GM18861 (cell line): ENCODE data around the gene KDM6B.

Experiments used
- ATAC-seq: cut with Tn5 transposase; IDR thresholded peaks from one replicate; pipeline ENCODE4 v1.9.1; 2021; ENCODE audit not compliant: unreplicated experiment

The KDM6B gene

GRCh38 chr17:7867881-7868329 lies 33.9 kb downstream of the KDM6B start:
- no peak for ATAC-seq

DNA sequence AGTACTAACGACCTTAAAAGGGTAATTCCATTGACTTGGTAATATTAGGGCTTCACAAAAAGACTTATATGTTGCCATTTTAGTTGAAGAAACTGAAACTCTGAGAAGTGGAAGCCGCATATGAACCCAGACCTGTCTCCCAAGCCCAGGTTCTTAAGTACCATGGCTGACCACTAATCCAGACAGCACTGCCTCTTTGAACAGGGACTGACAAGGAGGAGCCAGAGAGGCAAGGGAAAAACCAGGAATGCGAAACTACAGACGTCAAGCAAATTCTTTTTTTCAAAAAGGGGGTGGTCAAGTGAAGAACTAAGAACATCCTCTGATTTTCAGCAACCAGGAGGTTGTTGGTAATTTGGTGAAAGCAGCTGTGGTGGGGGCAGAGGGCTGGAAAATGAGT lies 39.0 kb downstream of the KDM6B start:
- ATAC-seq, result no peak

- ATAC-seq, result no peak
These were observed 41.9 kb downstream of the KDM6B start for GRCh38 chr17:7875804-7876370.

DNA sequence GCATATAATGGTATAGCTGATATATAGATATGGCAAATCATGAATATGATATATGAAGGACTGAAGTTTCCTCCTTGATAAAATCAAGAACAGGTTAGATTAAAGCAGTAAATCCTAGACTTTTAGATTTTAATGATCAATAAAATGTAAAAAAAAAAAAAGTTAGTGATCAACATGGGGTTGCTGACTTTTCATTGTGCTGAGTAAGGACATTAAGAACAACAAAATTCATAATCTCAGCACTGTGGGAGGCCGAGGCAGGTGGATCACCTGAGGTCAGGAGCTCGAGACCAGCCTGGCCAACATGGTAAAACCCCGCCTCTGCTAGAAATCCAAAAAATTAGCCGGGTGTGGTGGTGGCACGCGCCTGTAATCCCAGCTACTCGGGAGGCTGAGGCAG lies 44.2 kb downstream of the KDM6B start:
- ATAC-seq, result no peak

DNA sequence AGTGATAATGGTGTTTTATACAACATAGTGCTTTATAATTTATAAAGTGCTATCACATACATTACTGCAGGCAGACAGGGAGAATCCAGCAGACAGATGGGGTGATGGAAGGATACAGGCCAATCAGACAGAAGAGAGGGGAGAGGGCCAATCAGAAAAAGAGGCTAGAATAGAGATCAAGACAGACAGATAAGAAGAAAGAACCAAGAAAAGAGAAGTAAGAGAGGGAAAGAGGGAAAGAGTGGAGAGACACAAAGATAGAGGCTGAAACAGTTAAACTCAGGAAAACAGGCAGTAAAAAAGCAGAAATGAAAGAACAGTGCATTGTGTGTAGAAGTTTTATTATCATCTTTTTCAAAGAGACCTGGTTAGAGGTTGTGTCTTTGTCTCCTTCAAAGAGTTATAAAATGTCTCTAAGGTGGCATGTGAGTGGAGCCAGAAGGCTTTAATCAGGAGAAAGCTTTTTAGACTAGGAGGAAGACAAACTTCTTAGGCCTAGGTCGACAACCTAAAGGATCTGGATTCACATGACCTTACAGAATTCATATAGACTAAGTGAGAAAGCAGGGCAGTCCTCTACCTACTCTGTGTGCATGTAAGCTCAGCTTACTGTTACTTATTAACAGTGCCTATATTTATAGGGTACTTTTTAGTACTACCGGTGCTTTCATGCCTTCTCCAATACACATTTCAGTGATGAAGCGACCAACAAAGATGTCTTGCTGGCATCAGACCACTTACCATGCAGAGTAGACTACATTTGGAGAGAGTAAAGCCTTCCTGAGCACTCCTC lies 46.3 kb downstream of the KDM6B start:
- peak; percentile 43 for ATAC-seq

DNA sequence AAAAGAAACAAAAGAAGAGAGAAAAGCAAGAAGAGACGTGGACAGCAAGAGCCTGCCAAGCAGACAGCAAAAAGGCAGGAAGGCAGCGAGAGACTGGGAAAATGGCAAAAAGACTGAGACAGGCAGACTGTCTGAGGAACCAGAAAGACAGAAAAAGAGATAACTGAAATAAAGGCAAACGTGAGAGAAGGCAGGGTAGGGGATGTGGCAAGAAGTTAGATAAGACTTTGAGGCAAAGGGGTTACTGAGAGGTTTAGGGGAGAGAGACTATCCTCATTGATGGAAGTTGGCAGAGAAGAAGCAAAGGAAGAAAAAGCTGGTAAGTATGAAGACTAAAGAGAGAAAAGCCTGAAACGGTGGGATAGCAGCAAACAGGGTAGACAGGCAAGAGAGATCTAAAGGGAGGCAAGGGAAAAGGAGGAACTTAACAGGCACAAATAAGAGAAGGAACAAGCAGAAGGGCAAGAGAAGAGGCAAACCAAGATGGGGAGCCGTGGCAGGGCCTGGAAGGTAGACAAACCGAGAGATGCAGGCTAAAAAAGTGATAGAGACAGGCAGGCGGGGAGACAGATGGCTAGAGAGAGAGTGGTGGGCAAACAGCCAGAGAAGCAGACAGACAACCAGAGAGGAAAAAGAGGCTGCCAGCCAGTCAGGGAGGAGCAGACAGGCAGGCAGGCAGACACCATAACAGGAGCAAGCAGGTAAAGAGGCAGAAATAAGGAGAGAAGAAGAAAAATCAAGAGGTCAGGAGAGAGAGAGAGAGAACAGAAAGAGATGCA lies 47.4 kb downstream of the KDM6B start:
- ATAC-seq, result no peak

- no peak for ATAC-seq
These were observed 48.1 kb downstream of the KDM6B start for GRCh38 chr17:7882068-7882467.

GRCh38 chr17:7882629-7883028 lies 48.6 kb downstream of the KDM6B start:
- ATAC-seq, result no peak
